ENCODE results near the gene PHYKPL.

GRCh38 chr5:178223196-178223773 is 9.3 kb downstream of the PHYKPL start:
- TF ChIP-seq GABPA (IDR thresholded peaks at IDR 0.05; ENCODE audit: low read depth), result no peak
- TF ChIP-seq CTCF (IDR thresholded peaks at IDR 0.05; ENCODE audit: insufficient read depth, low read length), result no peak
